A549 (cell line): Measurements from ENCODE around the gene DIP2C. TPM values are rescaled to one million over a fixed set of nuclear protein-coding genes. Genes with fewer than 3 reads are reported as not detected.
"Not testable (repeated sequence)": the region's sequence is repeated elsewhere in the genome, so short reads cannot be mapped to it uniquely, and the experiment has no call there.

Experiments used
- ATAC-seq, 2 experiments: fragments of 200-7000 bp in 1 of 2; fragments of >200 bp in 1 of 2; cut with Nextera tagmentation in 1 of 2; cut with Tn5 transposase in 1 of 2; 3 replicates each; pipeline versions ENCODE4 v1.8.0 to v1.9.1; 2018 to 2020; ENCODE audit warnings: mild to moderate bottlenecking in 1 of 2, moderate library complexity in 1 of 2
- CTCF ChIA-PET: fragments of 300-600 bp; sonication (Branson Sonifier 250); formaldehyde crosslinking; extraction: SDS; loops from one replicate; lab custom pipeline; 2021; ENCODE audit warnings: antibody characterized with exemption, inconsistent platforms; lab: Yijun Ruan, JAX
- POLR2A ChIA-PET: fragments of 350-600 bp; formaldehyde crosslinking; extraction: SDS; loops from one replicate; lab custom pipeline; 2021; ENCODE audit warnings: antibody characterized with exemption, inconsistent platforms; lab: Yijun Ruan, JAX
- DNase-seq, 2 experiments: peaks; one replicate each; pipeline versions ENCODE4 v3.0.0 to v3.0.0-alpha.2; 2011 to 2016; ENCODE audit warnings: low read depth in 1 of 2, low spot score in 1 of 2
- FAIRE-seq: peaks from 2 replicates; lab custom pipeline; 2011; peaks lifted over from hg19 to GRCh38; lab: Jason Lieb, UNC
- H3K27ac ChIP-seq, 2 experiments: fragments of >200 bp; sonication (Bioruptor Twin); formaldehyde crosslinking; 3 replicates each; pipeline ENCODE4 v1.5.1; 2016 to 2017
- H3K4me1 ChIP-seq: fragments of >200 bp; sonication (Bioruptor Twin); formaldehyde crosslinking; 3 replicates; pipeline ENCODE4 v1.6.1; 2016
- H3K4me2 ChIP-seq: fragments of >200 bp; sonication (Bioruptor Twin); formaldehyde crosslinking; 3 replicates; pipeline ENCODE4 v1.6.1; 2016
- H3K4me3 ChIP-seq: fragments of >200 bp; sonication (Bioruptor Twin); formaldehyde crosslinking; 3 replicates; pipeline ENCODE4 v1.5.1; 2016
- H3K9me3 ChIP-seq: fragments of >200 bp; sonication (Bioruptor Twin); formaldehyde crosslinking; 3 replicates; pipeline ENCODE4 v1.6.1; 2016
- ATOH8 ChIP-seq: fragments of 250-450 bp; sonication (Bioruptor Pico); IDR thresholded peaks from 2 replicates; pipeline ENCODE4 v1.5.0; 2020; ENCODE audit warnings: low read depth, mild to moderate bottlenecking, moderate library complexity
- CEBPB ChIP-seq, 2 experiments: fragments of >200 bp in 1 of 2; sonication (Bioruptor Twin) in 1 of 2; formaldehyde crosslinking in 1 of 2; IDR thresholded peaks; 2 replicates each; pipeline ENCODE4 v1.6.1; 2012 to 2016
- CHD4 ChIP-seq: fragments of 200-600 bp; sonication (generic); IDR thresholded peaks from 2 replicates; pipeline ENCODE4 v1.6.1; 2016; ENCODE audit warnings: antibody characterized with exemption, mild to moderate bottlenecking, borderline replicate concordance
- E2F6 ChIP-seq: IDR thresholded peaks from 2 replicates; pipeline ENCODE4 v1.6.1; 2012; ENCODE audit warnings: low read depth, borderline replicate concordance
- EHMT2 ChIP-seq: fragments of 200-600 bp; sonication (generic); IDR thresholded peaks from 2 replicates; pipeline ENCODE4 v1.6.1; 2016; ENCODE audit warnings: antibody characterized with exemption, low read depth, mild to moderate bottlenecking, moderate library complexity
- HDAC2 ChIP-seq: fragments of 200-600 bp; sonication (generic); IDR thresholded peaks from 2 replicates; pipeline ENCODE4 v1.6.1; 2016
- HEYL ChIP-seq: fragments of 250-450 bp; sonication (Bioruptor Pico); IDR thresholded peaks from 2 replicates; pipeline ENCODE4 v1.8.0; 2021; ENCODE audit warnings: mild to moderate bottlenecking, moderate library complexity
- HOXB5 ChIP-seq: fragments of 250-450 bp; sonication (Bioruptor Pico); IDR thresholded peaks from 2 replicates; pipeline ENCODE4 v1.5.0; 2020; ENCODE audit warnings: mild to moderate bottlenecking, moderate library complexity
- KDM1A ChIP-seq: fragments of 200-600 bp; sonication (generic); IDR thresholded peaks from 2 replicates; pipeline ENCODE4 v1.6.1; 2016; ENCODE audit warnings: low read depth, mild to moderate bottlenecking
- KDM5A ChIP-seq: fragments of 200-600 bp; sonication (generic); IDR thresholded peaks from 2 replicates; pipeline ENCODE4 v1.6.1; 2016; ENCODE audit warnings: antibody characterized with exemption, mild to moderate bottlenecking
- MAX ChIP-seq: IDR thresholded peaks from 2 replicates; pipeline ENCODE4 v1.6.1; 2012
- NR3C1 ChIP-seq: fragments of >200 bp; sonication (Bioruptor Twin); formaldehyde crosslinking; IDR thresholded peaks from 3 replicates; pipeline ENCODE4 v1.6.1; 2017
- POLR2AphosphoS2 ChIP-seq: conservative IDR thresholded peaks from 2 replicates; pipeline ENCODE4 v1.6.1; 2012; ENCODE audit warnings: low read length, improper control_type of control experiment, inconsistent platforms
- RCOR1 ChIP-seq: fragments of 150-350 bp; IDR thresholded peaks from 2 replicates; pipeline ENCODE4 v1.6.1; 2014; ENCODE audit warnings: antibody characterized with exemption, low read length, low read depth
- REST ChIP-seq: fragments of 200-600 bp; sonication (generic); IDR thresholded peaks from 2 replicates; pipeline ENCODE4 v1.6.1; 2016; ENCODE audit warnings: antibody characterized with exemption, mild to moderate bottlenecking, moderate library complexity
- RFX5 ChIP-seq: fragments of 450-650 bp; IDR thresholded peaks from 2 replicates; pipeline ENCODE4 v1.7.1; 2014; ENCODE audit warnings: antibody characterized with exemption, mild to moderate bottlenecking, moderate library complexity
- SREBF2 ChIP-seq: fragments of 450-650 bp; IDR thresholded peaks from 2 replicates; pipeline ENCODE4 v1.6.1; 2014; ENCODE audit warnings: mild to moderate bottlenecking, moderate library complexity
- TP53 ChIP-seq: fragments of 250-450 bp; sonication (Bioruptor Pico); IDR thresholded peaks from 2 replicates; pipeline ENCODE4 v1.5.0; 2021; ENCODE audit warnings: mild to moderate bottlenecking, moderate library complexity
- USF2 ChIP-seq: fragments of 450-650 bp; IDR thresholded peaks from 2 replicates; pipeline ENCODE4 v1.6.1; 2014; ENCODE audit warnings: antibody characterized with exemption
- ZC3H11A ChIP-seq: fragments of 450-650 bp; IDR thresholded peaks from 2 replicates; pipeline ENCODE4 v1.6.1; 2014; ENCODE audit warnings: antibody characterized with exemption, mild to moderate bottlenecking
- WGBS: methylation state at CpG from one replicate; pipeline ENCODE4 v1.1.6; 2017; ENCODE audit errors: missing lambda C conversion rate; 5-methylcytosine and 5-hydroxymethylcytosine counted together
- polyA plus RNA-seq, 4 experiments: library from polyadenylated mRNA; depleted of rRNA in 3 of 4; stranded (reverse); fragments of >200 nt; fragmentation: RNase III in 1 of 4; extraction: RNeasy Plus Mini Kit Qiagen cat#74134 plus additional on column Dnase treatment in 1 of 4; gene quantifications; 2 replicates in 3 of 4; 3 replicates in 1 of 4; pipeline ENCODE4 v1.2.3, GENCODE V29; 2011 to 2017

DIP2C gene
- polyA plus RNA-seq, 2 of the 4 experiments (the other 2 are of a cell fraction), result 3.7 to 5.0 TPM

- WGBS, result 72% methylated on average over 13 of the region's 13 CpGs
- Histone ChIP-seq H3K4me2 (no peak overlapping the region), H3K9me3 (no peaks in the 10 kb centered on the region), H3K4me3 (no peak overlapping the region), H3K27ac (no peak overlapping the region), H3K4me1 (peaks cover 15% of the 10 kb centered on the region; the same call in 2 of the 3 replicates)
- no peak for DNase-seq
- no peak for ATAC-seq
- ChIA-PET POLR2A (no interaction called here), CTCF (no interaction called here)
- FAIRE-seq, result no peak
- no peak for TF ChIP-seq CHD4
These were observed 35.3 kb downstream of the DIP2C start for GRCh38 chr10:653991-654646.

- CTCF ChIA-PET, result interaction anchor here (0.6 to 1.3 kb wide), 2 partner anchors 14 to 16 kb away, joined by 3 to 6 read pairs; no protein-coding TSS in a partner anchor
- ATAC-seq, POLR2A ChIA-PET, H3K9me3 ChIP-seq, H3K4me3 ChIP-seq, FAIRE-seq, H3K27ac ChIP-seq, DNase-seq, H3K4me2 ChIP-seq: not testable (repeated sequence)
- WGBS, result 96% methylated on average over 13 of the region's 13 CpGs
- peaks cover 15% of the 10 kb centered on the region; the same call in 2 of the 3 replicates for H3K4me1 ChIP-seq
These were observed 36.5 kb downstream of the DIP2C start for GRCh38 chr10:652832-653459.

GRCh38 chr10:652233-652632 lies 37.2 kb downstream of the DIP2C start:
- FAIRE-seq, result no peak
- H3K9me3 ChIP-seq, result no peaks in the 10 kb centered on the region
- TF ChIP-seq EHMT2 (no peak), HEYL (no peak), CEBPB (IDR thresholded peaks at IDR 0.05) (no peak), SREBF2 (no peak), RCOR1 (no peak), HDAC2 (no peak)
- TF ChIP-seq, all 56 proteins: peak for 0
- ATAC-seq, result no peak
- Histone ChIP-seq H3K4me2 (no peak overlapping the region), H3K4me1 (peaks cover 15% of the 10 kb centered on the region; the same call in 2 of the 3 replicates), H3K27ac (no peak overlapping the region), H3K4me3 (no peak overlapping the region)
- CTCF ChIA-PET, result interaction anchor here (1.3 kb wide), 1 partner anchor 15 kb away, joined by 3 read pairs; no protein-coding TSS in a partner anchor
- POLR2A ChIA-PET, result no interaction called here
- WGBS, result 85% methylated on average over 12 of the region's 15 CpGs
- DNase-seq, result no peak

GRCh38 chr10:651692-652091 lies 37.8 kb downstream of the DIP2C start:
- DNase-seq (no peak), ATAC-seq (no peak), FAIRE-seq (no peak)
- Histone ChIP-seq H3K4me1 (peaks cover 15% of the 10 kb centered on the region; the same call in 2 of the 3 replicates), H3K27ac (no peak overlapping the region), H3K4me3 (no peak overlapping the region), H3K9me3 (no peaks in the 10 kb centered on the region), H3K4me2 (no peak overlapping the region)
- TF ChIP-seq E2F6 (no peak), HEYL (no peak), RFX5 (no peak), KDM5A (no peak), REST (no peak), MAX (no peak), POLR2AphosphoS2 (no peak), NR3C1 (no peak), ATOH8 (CRISPR knock-in tag) (no peak), CEBPB (IDR thresholded peaks at IDR 0.05) (no peak), KDM1A (no peak), ZC3H11A (no peak), USF2 (no peak), TP53 (no peak), HOXB5 (CRISPR knock-in tag) (no peak)
- ChIA-PET POLR2A (no interaction called here), CTCF (no interaction called here)
- WGBS, result 92% methylated on average over 12 of the region's 12 CpGs
